Fibroblast of lung (primary cell): ENCODE data around the gene HBA1. TPM values are rescaled to one million over a fixed set of nuclear protein-coding genes. Genes with fewer than 3 reads are reported as not detected.
"Not testable (repeated sequence)": the region's sequence is repeated elsewhere in the genome, so short reads cannot be mapped to it uniquely, and the experiment has no call there.

Experiments used
- DNase-seq, 2 donors: peaks; one replicate each; pipeline versions ENCODE4 v3.0.0 to v3.0.0-alpha.2; 2010; ENCODE audit warnings: low read depth in 2 of 2
- H2AFZ ChIP-seq: 2 replicates; pipeline ENCODE4 v1.5.1; 2012; ENCODE audit warnings: low read length, control low read depth, inconsistent platforms
- H3K27ac ChIP-seq: 2 replicates; pipeline ENCODE4 v1.5.1; 2011; ENCODE audit warnings: low read length, control low read depth; ENCODE audit not compliant: insufficient read depth
- H3K27me3 ChIP-seq: 2 replicates; pipeline ENCODE4 v1.5.1; 2011; ENCODE audit warnings: mild to moderate bottlenecking, low read length; ENCODE audit not compliant: control insufficient read depth, insufficient read depth
- H3K36me3 ChIP-seq: 2 replicates; pipeline ENCODE4 v1.5.1; 2011; ENCODE audit warnings: low read length; ENCODE audit not compliant: control insufficient read depth, insufficient read depth
- H3K4me1 ChIP-seq: 2 replicates; pipeline ENCODE4 v1.5.1; 2011; ENCODE audit warnings: low read length; ENCODE audit not compliant: control insufficient read depth, insufficient read depth; ENCODE audit errors: extremely low read depth
- H3K4me2 ChIP-seq: 2 replicates; pipeline ENCODE4 v1.5.1; 2011; ENCODE audit warnings: low read length, control low read depth; ENCODE audit not compliant: insufficient read depth; ENCODE audit errors: extremely low read depth
- H3K4me3 ChIP-seq, 4 experiments: fragments of 200-600 bp in 1 of 4; sonication (generic) in 1 of 4; replicated peaks in 1 of 4; 2 replicates each; pipeline ENCODE4 v1.5.1; 2011 to 2016; ENCODE audit warnings: low read length in 4 of 4, low read depth in 3 of 4, mild to moderate bottlenecking in 3 of 4, control low read depth in 2 of 4, inconsistent platforms in 1 of 4, mixed read lengths in 1 of 4; ENCODE audit not compliant: insufficient read depth in 1 of 4; ENCODE audit errors: control extremely low read depth in 1 of 4
- H3K79me2 ChIP-seq: 2 replicates; pipeline ENCODE4 v1.5.1; 2012; ENCODE audit warnings: mild to moderate bottlenecking, low read length, inconsistent platforms; ENCODE audit not compliant: control insufficient read depth, insufficient read depth
- H3K9ac ChIP-seq: 2 replicates; pipeline ENCODE4 v1.5.1; 2011; ENCODE audit warnings: mild to moderate bottlenecking, low read length, control low read depth; ENCODE audit not compliant: insufficient read depth
- H3K9me3 ChIP-seq: 2 replicates; pipeline ENCODE4 v1.5.1; 2012; ENCODE audit warnings: low read depth, low read length; ENCODE audit not compliant: control insufficient read depth, insufficient read depth
- H4K20me1 ChIP-seq: 2 replicates; pipeline ENCODE4 v1.5.1; 2011; ENCODE audit warnings: low read length; ENCODE audit not compliant: control insufficient read depth, insufficient read depth; ENCODE audit errors: extremely low read depth
- EZH2 ChIP-seq: IDR thresholded peaks from 2 replicates; pipeline ENCODE4 v1.5.1; 2012; ENCODE audit warnings: low read length, control low read depth, mild to moderate bottlenecking; ENCODE audit errors: missing control alignments
- polyA plus RNA-seq, 2 donors: library from polyadenylated mRNA; depleted of rRNA in 1 of 2; stranded (reverse) in 1 of 2; unstranded in 1 of 2; fragments of >200 nt; gene quantifications; 2 replicates each; pipeline ENCODE4 v1.2.1, GENCODE V29; 2011 to 2012; ENCODE audit warnings: missing spikeins in 1 of 2
- total RNA-seq: library from RNA; depleted of rRNA; stranded (reverse); fragments of >200 nt; gene quantifications from 2 replicates; pipeline ENCODE4 v1.2.1, GENCODE V29; 2014
- TF ChIP-seq, protein P1 (sequence below), 2 donors: IDR thresholded peaks in 1 of 2; conservative IDR thresholded peaks in 1 of 2; 1 replicate in 1 of 2; 2 replicates in 1 of 2; pipeline ENCODE4 v1.5.1; 2011 to 2012; ENCODE audit warnings: low read length in 2 of 2, control low read depth in 1 of 2, inconsistent platforms in 1 of 2, low read depth in 1 of 2, mild to moderate bottlenecking in 1 of 2

Gene HBA1
- total and polyA plus RNA-seq, 2 donors (not counting 1 experiment from before 2014, with no cell fraction given), result 0.69 TPM; not detected in 1

DNA sequence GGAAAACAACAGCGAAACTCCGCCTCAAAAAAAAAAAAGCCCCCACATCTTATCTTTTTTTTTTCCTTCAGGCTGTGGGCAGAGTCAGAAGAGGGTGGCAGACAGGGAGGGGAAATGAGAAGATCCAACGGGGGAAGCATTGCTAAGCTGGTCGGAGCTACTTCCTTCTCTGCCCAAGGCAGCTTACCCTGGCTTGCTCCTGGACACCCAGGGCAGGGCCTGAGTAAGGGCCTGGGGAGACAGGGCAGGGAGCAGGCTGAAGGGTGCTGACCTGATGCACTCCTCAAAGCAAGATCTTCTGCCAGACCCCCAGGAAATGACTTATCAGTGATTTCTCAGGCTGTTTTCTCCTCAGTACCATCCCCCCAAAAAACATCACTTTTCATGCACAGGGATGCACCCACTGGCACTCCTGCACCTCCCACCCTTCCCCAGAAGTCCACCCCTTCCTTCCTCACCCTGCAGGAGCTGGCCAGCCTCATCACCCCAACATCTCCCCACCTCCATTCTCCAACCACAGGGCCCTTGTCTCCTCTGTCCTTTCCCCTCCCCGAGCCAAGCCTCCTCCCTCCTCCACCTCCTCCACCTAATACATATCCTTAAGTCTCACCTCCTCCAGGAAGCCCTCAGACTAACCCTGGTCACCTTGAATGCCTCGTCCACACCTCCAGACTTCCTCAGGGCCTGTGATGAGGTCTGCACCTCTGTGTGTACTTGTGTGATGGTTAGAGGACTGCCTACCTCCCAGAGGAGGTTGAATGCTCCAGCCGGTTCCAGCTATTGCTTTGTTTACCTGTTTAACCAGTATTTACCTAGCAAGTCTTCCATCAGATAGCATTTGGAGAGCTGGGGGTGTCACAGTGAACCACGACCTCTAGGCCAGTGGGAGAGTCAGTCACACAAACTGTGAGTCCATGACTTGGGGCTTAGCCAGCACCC lies 1.2 kb upstream of the HBA1 start:
- Histone ChIP-seq H3K4me3 (no peak overlapping the region), H2AFZ (no peak overlapping the region)
- no peak for DNase-seq

DNA sequence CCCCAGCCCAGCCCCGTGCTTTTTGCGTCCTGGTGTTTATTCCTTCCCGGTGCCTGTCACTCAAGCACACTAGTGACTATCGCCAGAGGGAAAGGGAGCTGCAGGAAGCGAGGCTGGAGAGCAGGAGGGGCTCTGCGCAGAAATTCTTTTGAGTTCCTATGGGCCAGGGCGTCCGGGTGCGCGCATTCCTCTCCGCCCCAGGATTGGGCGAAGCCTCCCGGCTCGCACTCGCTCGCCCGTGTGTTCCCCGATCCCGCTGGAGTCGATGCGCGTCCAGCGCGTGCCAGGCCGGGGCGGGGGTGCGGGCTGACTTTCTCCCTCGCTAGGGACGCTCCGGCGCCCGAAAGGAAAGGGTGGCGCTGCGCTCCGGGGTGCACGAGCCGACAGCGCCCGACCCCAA lies 474 bp upstream of the HBA1 start:
- not testable (repeated sequence) for H4K20me1 ChIP-seq, H3K79me2 ChIP-seq, H3K4me2 ChIP-seq, H2AFZ ChIP-seq, H3K9ac ChIP-seq, H3K9me3 ChIP-seq, H3K27ac ChIP-seq, H3K4me1 ChIP-seq, H3K4me3 ChIP-seq, H3K36me3 ChIP-seq, DNase-seq
- peaks cover 32% of the 10 kb centered on the region for H3K27me3 ChIP-seq

More for the DNA sequence above, 1.2 kb upstream of the HBA1 start:
- peaks cover 32% of the 10 kb centered on the region for H3K27me3 ChIP-seq
- H3K79me2 ChIP-seq, result no peaks in the 10 kb centered on the region
- no peaks in the 10 kb centered on the region for H3K9me3 ChIP-seq
- H3K4me1 ChIP-seq, result no peaks in the 10 kb centered on the region
- H4K20me1 ChIP-seq, result no peaks in the 10 kb centered on the region
- no peak overlapping the region for H3K27ac ChIP-seq
- no peak overlapping the region for H3K9ac ChIP-seq
- H3K4me2 ChIP-seq, result no peak overlapping the region
- no peak for TF ChIP-seq EZH2
- TF ChIP-seq, protein P1, sequence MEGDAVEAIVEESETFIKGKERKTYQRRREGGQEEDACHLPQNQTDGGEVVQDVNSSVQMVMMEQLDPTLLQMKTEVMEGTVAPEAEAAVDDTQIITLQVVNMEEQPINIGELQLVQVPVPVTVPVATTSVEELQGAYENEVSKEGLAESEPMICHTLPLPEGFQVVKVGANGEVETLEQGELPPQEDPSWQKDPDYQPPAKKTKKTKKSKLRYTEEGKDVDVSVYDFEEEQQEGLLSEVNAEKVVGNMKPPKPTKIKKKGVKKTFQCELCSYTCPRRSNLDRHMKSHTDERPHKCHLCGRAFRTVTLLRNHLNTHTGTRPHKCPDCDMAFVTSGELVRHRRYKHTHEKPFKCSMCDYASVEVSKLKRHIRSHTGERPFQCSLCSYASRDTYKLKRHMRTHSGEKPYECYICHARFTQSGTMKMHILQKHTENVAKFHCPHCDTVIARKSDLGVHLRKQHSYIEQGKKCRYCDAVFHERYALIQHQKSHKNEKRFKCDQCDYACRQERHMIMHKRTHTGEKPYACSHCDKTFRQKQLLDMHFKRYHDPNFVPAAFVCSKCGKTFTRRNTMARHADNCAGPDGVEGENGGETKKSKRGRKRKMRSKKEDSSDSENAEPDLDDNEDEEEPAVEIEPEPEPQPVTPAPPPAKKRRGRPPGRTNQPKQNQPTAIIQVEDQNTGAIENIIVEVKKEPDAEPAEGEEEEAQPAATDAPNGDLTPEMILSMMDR (conservative IDR thresholded peaks at IDR 0.05 in 1 of 2, IDR thresholded peaks at IDR 0.05 in 1 of 2; ENCODE audit: low read depth in 1 of 2, low read length in 2 of 2), result no peak
- no peaks in the 10 kb centered on the region for H3K36me3 ChIP-seq

DNA sequence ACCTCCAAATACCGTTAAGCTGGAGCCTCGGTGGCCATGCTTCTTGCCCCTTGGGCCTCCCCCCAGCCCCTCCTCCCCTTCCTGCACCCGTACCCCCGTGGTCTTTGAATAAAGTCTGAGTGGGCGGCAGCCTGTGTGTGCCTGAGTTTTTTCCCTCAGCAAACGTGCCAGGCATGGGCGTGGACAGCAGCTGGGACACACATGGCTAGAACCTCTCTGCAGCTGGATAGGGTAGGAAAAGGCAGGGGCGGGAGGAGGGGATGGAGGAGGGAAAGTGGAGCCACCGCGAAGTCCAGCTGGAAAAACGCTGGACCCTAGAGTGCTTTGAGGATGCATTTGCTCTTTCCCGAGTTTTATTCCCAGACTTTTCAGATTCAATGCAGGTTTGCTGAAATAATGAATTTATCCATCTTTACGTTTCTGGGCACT lies 928 bp downstream of the HBA1 start:
- H3K9me3 ChIP-seq, result no peaks in the 10 kb centered on the region
- peak; percentile 17 for TF ChIP-seq EZH2
- TF ChIP-seq, protein P1 (conservative IDR thresholded peaks at IDR 0.05 in 1 of 2, IDR thresholded peaks at IDR 0.05 in 1 of 2; ENCODE audit: low read depth in 1 of 2, low read length in 2 of 2), result no peak
- H3K27me3 ChIP-seq, result peaks cover 32% of the 10 kb centered on the region
- H3K4me1 ChIP-seq, result peaks cover 6% of the 10 kb centered on the region
- no peak overlapping the region for H3K4me2 ChIP-seq
- no peaks in the 10 kb centered on the region for H4K20me1 ChIP-seq
- no peak overlapping the region for H3K4me3 ChIP-seq
- no peak overlapping the region for H3K9ac ChIP-seq
- DNase-seq, result peak; percentile 18 to 58
- H3K36me3 ChIP-seq, result peaks cover 1% of the 10 kb centered on the region
- no peaks in the 10 kb centered on the region for H3K79me2 ChIP-seq
- no peak overlapping the region for H2AFZ ChIP-seq
- H3K27ac ChIP-seq, result no peak overlapping the region
